Measurements from ENCODE around the gene NFATC1.

The NFATC1 gene

GRCh38 chr18:79526468-79527460, 131.0 kb downstream of the NFATC1 start:
- Histone ChIP-seq H3K36me3 (ENCODE audit: insufficient read depth, low read length) (no peaks in the 10 kb centered on the region), H3K9ac (ENCODE audit: low read depth, low read length) (no peak overlapping the region), H3K9me3 (ENCODE audit: control insufficient read depth, insufficient read depth, low read length) (no peaks in the 10 kb centered on the region), H3K4me1 (ENCODE audit: insufficient read depth, low read length) (no peaks in the 10 kb centered on the region)

DNA sequence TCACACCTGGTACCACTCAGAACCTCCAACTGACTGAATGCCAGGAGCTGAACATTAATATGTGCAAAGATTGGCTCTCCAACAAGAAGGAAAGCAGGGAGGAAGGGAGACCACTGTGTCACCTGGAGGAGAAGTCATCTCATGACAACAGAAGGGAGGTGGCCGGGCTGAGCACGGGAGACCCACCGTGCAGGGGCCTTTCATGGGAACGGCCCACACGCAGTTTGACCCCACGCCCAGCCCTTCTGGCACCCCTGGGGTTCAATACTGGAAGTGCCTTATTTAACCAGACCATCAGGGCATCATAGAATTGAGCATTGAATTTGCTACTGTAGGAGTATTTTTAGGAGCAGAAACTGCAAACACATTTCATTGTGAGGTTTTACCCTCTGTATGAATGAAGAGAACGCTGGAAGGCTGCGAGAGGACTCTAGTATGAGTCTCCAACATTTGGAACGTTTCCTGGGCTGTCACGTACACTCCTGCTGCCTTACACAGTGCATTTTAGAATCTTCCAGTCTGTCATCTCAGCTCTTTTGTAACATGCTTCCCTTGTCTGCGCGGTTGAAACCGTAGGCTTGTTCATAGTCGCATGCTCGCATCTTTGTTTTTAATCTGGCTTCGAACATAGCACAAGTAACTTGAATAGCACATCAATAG, 132.1 kb downstream of the NFATC1 start:
- Histone ChIP-seq H3K36me3 (ENCODE audit: insufficient read depth, low read length) (no peaks in the 10 kb centered on the region), H3K4me1 (ENCODE audit: insufficient read depth, low read length) (no peaks in the 10 kb centered on the region), H3K9me3 (ENCODE audit: control insufficient read depth, insufficient read depth, low read length) (no peaks in the 10 kb centered on the region), H3K9ac (ENCODE audit: low read depth, low read length) (no peak overlapping the region)

GRCh38 chr18:79528316-79528695, 132.6 kb downstream of the NFATC1 start:
- Histone ChIP-seq H3K9ac (ENCODE audit: low read depth, low read length) (no peak overlapping the region), H3K36me3 (ENCODE audit: insufficient read depth, low read length) (no peaks in the 10 kb centered on the region), H3K4me1 (ENCODE audit: insufficient read depth, low read length) (no peaks in the 10 kb centered on the region), H3K9me3 (ENCODE audit: control insufficient read depth, insufficient read depth, low read length) (no peaks in the 10 kb centered on the region)

DNA sequence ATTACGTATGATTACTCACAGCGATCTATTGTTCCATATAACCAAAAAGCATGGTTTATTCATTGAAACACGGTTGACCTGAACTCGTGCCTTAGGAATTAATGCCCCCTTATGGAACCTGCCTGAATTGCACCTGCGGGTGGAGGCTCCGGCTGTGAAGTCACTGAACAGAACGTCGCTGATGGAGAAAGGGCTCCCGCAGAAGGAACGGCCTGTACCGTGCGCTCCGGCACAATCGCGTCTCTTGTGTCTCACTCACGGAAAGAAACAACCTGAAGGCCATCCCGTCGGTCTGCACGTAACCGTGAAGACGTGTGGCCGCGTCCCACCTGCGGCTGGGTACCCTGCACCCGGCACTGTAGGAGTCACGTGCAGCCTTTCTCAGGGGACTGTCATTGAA, 133.1 kb downstream of the NFATC1 start:
- H3K4me1 ChIP-seq (ENCODE audit: insufficient read depth, low read length), result no peaks in the 10 kb centered on the region
- H3K9ac ChIP-seq (ENCODE audit: low read depth, low read length), result no peak overlapping the region
- no peaks in the 10 kb centered on the region for H3K9me3 ChIP-seq (ENCODE audit: control insufficient read depth, insufficient read depth, low read length)
- no peaks in the 10 kb centered on the region for H3K36me3 ChIP-seq (ENCODE audit: insufficient read depth, low read length)

DNA sequence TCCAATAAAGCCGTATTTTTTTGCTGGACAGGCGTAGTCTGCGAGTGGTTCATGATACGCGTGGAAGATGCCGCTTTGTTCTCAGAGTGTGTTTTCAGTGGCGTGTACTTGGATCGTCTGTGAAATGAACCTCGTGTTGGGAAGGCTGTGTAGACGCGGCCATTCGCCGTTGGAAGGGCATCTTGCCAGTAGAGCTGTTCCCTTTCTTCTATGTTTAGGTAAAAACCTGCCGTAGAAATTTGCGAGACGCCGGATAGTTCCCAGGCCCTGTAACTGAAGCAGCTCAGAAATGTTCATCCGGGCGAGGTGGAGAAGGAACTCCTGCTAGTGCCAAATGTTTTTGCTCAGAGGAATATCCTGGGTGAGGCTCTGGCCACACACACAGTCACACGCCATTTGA, 133.6 kb downstream of the NFATC1 start:
- no peaks in the 10 kb centered on the region for H3K36me3 ChIP-seq (ENCODE audit: insufficient read depth, low read length)
- H3K9ac ChIP-seq (ENCODE audit: low read depth, low read length), result no peak overlapping the region
- no peaks in the 10 kb centered on the region for H3K4me1 ChIP-seq (ENCODE audit: insufficient read depth, low read length)
- H3K9me3 ChIP-seq (ENCODE audit: control insufficient read depth, insufficient read depth, low read length), result no peaks in the 10 kb centered on the region

DNA sequence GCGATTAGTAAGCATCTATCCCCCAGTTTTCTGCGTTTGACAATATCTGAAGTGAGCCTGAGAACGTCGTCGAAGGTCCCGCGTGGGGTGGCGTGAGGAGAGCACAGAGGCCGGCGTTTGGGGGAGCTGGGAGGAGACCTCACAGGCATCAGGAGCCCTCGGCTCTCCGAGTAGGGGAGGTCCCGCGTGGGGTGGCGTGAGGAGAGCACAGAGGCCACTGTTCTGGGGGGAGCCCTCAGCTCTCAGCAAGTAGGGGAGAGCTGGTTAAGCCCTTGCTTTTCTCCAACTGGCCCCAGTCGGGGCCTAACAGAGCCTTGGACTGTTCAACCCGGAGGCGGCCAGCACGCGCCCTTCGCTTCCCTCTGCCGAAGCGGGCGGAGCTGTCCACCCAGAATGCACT, 134.3 kb downstream of the NFATC1 start:
- Histone ChIP-seq H3K4me1 (ENCODE audit: insufficient read depth, low read length) (no peaks in the 10 kb centered on the region), H3K9ac (ENCODE audit: low read depth, low read length) (no peak overlapping the region), H3K36me3 (ENCODE audit: insufficient read depth, low read length) (no peaks in the 10 kb centered on the region), H3K9me3 (ENCODE audit: control insufficient read depth, insufficient read depth, low read length) (no peaks in the 10 kb centered on the region)

- no peaks in the 10 kb centered on the region for H3K9me3 ChIP-seq (ENCODE audit: control insufficient read depth, insufficient read depth, low read length)
- H3K9ac ChIP-seq (ENCODE audit: low read depth, low read length), result no peak overlapping the region
- H3K36me3 ChIP-seq (ENCODE audit: insufficient read depth, low read length), result no peaks in the 10 kb centered on the region
- H3K4me1 ChIP-seq (ENCODE audit: insufficient read depth, low read length), result no peaks in the 10 kb centered on the region
Measured at GRCh38 chr18:79530821-79531220, 135.1 kb downstream of the NFATC1 start.

DNA sequence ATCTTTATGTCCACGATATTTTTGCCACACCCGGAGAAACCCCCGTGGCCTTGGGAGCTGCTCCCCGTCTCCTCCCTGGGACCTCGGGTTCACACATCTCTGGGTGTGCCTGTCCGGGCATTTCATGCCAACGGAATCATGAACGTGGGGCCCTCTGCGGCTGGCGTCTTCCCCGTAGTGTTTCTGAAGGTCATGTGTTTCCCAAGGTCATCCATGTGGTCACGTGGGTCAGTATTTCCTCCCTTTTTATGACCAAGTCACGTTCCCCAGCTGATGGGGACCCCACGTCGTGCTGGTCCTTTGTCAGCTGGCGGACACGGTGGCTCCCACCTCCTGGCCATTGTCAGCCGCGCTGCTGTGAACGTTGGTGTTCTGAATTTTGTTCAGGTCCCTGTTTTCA, 135.7 kb downstream of the NFATC1 start:
- no peaks in the 10 kb centered on the region for H3K4me1 ChIP-seq (ENCODE audit: insufficient read depth, low read length)
- no peaks in the 10 kb centered on the region for H3K36me3 ChIP-seq (ENCODE audit: insufficient read depth, low read length)
- no peak overlapping the region for H3K9ac ChIP-seq (ENCODE audit: low read depth, low read length)
- H3K9me3 ChIP-seq (ENCODE audit: control insufficient read depth, insufficient read depth, low read length), result no peaks in the 10 kb centered on the region

GRCh38 chr18:79531926-79532312, 136.2 kb downstream of the NFATC1 start:
- H3K9me3 ChIP-seq (ENCODE audit: control insufficient read depth, insufficient read depth, low read length), result no peaks in the 10 kb centered on the region
- H3K36me3 ChIP-seq (ENCODE audit: insufficient read depth, low read length), result no peaks in the 10 kb centered on the region
- no peak overlapping the region for H3K9ac ChIP-seq (ENCODE audit: low read depth, low read length)
- no peaks in the 10 kb centered on the region for H3K4me1 ChIP-seq (ENCODE audit: insufficient read depth, low read length)

DNA sequence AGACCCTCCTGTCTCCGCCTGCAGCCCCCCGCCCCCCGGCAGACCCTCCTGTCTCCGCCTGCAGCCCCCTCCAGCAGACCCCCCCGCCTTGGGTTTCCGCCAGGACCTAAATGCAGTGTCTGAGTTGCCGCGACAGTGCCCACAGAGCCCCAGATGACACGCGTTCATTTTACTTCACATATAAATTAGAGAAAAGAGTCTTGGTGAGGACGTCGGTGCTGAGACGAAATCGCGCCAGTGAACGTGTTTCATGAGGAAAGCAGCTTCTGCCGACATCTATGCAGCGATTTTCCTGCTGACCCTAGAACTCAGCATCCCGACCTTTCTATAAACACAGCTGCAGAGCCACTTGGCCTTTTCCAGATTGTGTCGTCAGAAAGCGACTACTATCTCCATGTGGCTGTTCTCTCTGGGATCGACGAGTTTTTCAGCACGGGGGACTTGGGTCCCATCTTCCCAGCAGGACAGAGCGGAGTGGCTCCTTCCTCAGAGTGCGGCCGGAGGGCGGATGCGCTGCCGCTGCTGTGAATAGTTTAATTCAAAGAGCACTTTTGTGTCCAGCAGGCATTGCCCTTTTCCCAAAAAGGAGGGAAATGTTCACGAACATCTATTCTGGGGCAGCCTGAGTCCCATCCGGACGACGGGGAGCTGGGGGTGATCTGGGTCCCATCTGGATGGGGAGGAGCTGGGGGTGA, 136.7 kb downstream of the NFATC1 start:
- H3K36me3 ChIP-seq (ENCODE audit: insufficient read depth, low read length), result no peaks in the 10 kb centered on the region
- no peaks in the 10 kb centered on the region for H3K4me1 ChIP-seq (ENCODE audit: insufficient read depth, low read length)
- H3K9me3 ChIP-seq (ENCODE audit: control insufficient read depth, insufficient read depth, low read length), result no peaks in the 10 kb centered on the region
- no peak overlapping the region; the same call in 1 of the 2 replicates for H3K9ac ChIP-seq (ENCODE audit: low read depth, low read length)

DNA sequence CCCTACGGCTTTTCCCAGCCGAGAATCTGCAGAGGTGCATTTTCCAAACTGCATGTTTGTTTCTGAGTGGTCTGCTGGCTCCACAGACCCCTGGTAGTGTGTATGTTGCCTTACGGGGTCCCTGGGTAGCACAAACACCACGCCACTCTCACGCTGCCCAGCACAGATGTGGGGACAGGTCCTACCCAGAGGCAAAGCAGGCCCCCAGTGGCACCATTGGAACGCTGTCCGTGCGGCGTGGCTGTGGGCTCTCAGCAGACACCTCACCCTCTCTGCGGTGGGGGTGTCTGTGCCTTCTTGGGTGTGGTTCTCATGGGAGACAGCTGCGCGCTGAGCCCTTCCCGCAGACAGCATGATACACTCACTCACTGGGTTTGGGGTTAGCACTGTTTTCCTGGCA, 137.4 kb downstream of the NFATC1 start:
- Histone ChIP-seq H3K4me1 (ENCODE audit: insufficient read depth, low read length) (no peaks in the 10 kb centered on the region), H3K9me3 (ENCODE audit: control insufficient read depth, insufficient read depth, low read length) (peaks cover 6% of the 10 kb centered on the region), H3K9ac (ENCODE audit: low read depth, low read length) (no peak overlapping the region), H3K36me3 (ENCODE audit: insufficient read depth, low read length) (no peaks in the 10 kb centered on the region)

DNA sequence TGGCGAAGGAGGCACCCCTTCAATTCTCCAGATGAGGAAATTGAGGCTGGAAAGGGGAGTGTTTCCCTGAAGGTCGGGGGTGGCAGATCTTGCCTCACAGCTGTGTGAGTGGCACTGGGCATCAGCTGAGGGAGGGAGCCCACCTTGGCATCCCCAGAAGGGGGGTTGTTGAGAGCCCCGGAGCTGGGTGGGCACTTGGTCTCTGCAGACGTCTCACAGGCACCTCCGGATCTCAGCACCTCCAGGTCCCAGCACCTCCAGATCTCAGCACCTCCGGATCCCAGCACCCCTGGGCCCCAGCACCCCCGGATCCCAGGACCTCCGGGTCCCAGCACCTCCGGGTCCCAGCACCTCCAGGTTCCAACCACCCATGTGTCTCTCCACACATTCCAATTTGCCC, 137.9 kb downstream of the NFATC1 start:
- peaks cover 6% of the 10 kb centered on the region for H3K9me3 ChIP-seq (ENCODE audit: control insufficient read depth, insufficient read depth, low read length)
- no peak overlapping the region for H3K9ac ChIP-seq (ENCODE audit: low read depth, low read length)
- H3K36me3 ChIP-seq (ENCODE audit: insufficient read depth, low read length), result no peaks in the 10 kb centered on the region
- H3K4me1 ChIP-seq (ENCODE audit: insufficient read depth, low read length), result no peaks in the 10 kb centered on the region

- Histone ChIP-seq H3K9ac (ENCODE audit: low read depth, low read length) (no peak overlapping the region), H3K36me3 (ENCODE audit: insufficient read depth, low read length) (no peaks in the 10 kb centered on the region), H3K9me3 (ENCODE audit: control insufficient read depth, insufficient read depth, low read length) (peaks cover 6% of the 10 kb centered on the region), H3K4me1 (ENCODE audit: insufficient read depth, low read length) (no peaks in the 10 kb centered on the region)
Measured at GRCh38 chr18:79534356-79534755, 138.6 kb downstream of the NFATC1 start.

- Histone ChIP-seq H3K9ac (ENCODE audit: low read depth, low read length) (no peak overlapping the region), H3K36me3 (ENCODE audit: insufficient read depth, low read length) (no peaks in the 10 kb centered on the region), H3K4me1 (ENCODE audit: insufficient read depth, low read length) (no peaks in the 10 kb centered on the region), H3K9me3 (ENCODE audit: control insufficient read depth, insufficient read depth, low read length) (peaks cover 6% of the 10 kb centered on the region)
Measured at GRCh38 chr18:79537758-79538157, 142.0 kb downstream of the NFATC1 start.

All from ES-I3 (cell line).